PC-3 (cell line): Measurements from ENCODE around the gene BANK1. TPM values are rescaled to one million over a fixed set of nuclear protein-coding genes. Genes with fewer than 3 reads are reported as not detected.

Experiments
- ATAC-seq: fragments of 200-7000 bp; cut with Tn5 transposase; 2 replicates; pipeline ENCODE4 v1.9.1; 2020; ENCODE audit warnings: mild to moderate bottlenecking, moderate library complexity
- BruUV-seq: library from RNA; stranded (reverse); fragments of 400-500 nt; replicated peaks from 2 replicates; lab custom pipeline; 2021; lab: Mats Ljungman, UMichigan
- CTCF ChIA-PET: fragments of 300-600 bp; sonication (Branson Sonifier 250); formaldehyde crosslinking; loops from one replicate; lab custom pipeline; 2022; ENCODE audit warnings: antibody characterized with exemption; lab: Charles Lee
- POLR2A ChIA-PET: fragments of 300-600 bp; sonication (Branson Sonifier 250); formaldehyde crosslinking; loops from one replicate; lab custom pipeline; 2022; ENCODE audit warnings: antibody characterized with exemption; ENCODE audit not compliant: unreplicated experiment; lab: Charles Lee
- DNase-seq: peaks from one replicate; pipeline ENCODE4 v3.0.0-alpha.2; 2015
- H2AFZ ChIP-seq: fragments of 300-600 bp; sonication (generic); 2 replicates; pipeline ENCODE4 v1.6.0; 2016; ENCODE audit warnings: antibody characterized with exemption, low read length
- H3F3A ChIP-seq: fragments of 300-600 bp; sonication (generic); one replicate; pipeline ENCODE4 v1.6.0; 2017; ENCODE audit warnings: antibody characterized with exemption, low read length, control low read depth, mild to moderate bottlenecking; ENCODE audit not compliant: unreplicated experiment
- H3K27ac ChIP-seq: fragments of 300-600 bp; sonication (generic); 2 replicates; pipeline ENCODE4 v1.5.1; 2016; ENCODE audit warnings: mild to moderate bottlenecking, low read length
- H3K27me3 ChIP-seq: fragments of 300-600 bp; sonication (generic); 2 replicates; pipeline ENCODE4 v1.6.1; 2016; ENCODE audit warnings: low read length, mixed read lengths
- H3K36me3 ChIP-seq: fragments of 300-600 bp; sonication (generic); 2 replicates; pipeline ENCODE4 v1.6.1; 2016; ENCODE audit warnings: low read depth, mixed run types, low read length, mixed read lengths
- H3K4me1 ChIP-seq: fragments of 300-600 bp; sonication (generic); 2 replicates; pipeline ENCODE4 v1.5.1; 2016; ENCODE audit warnings: low read length; ENCODE audit not compliant: insufficient read depth
- H3K4me2 ChIP-seq: fragments of 300-600 bp; sonication (generic); 2 replicates; pipeline ENCODE4 v1.6.0; 2016; ENCODE audit warnings: low read length
- H3K4me3 ChIP-seq: fragments of 300-600 bp; sonication (generic); 2 replicates; pipeline ENCODE4 v1.5.1; 2016; ENCODE audit warnings: mild to moderate bottlenecking, low read length, mixed read lengths
- H3K79me2 ChIP-seq: fragments of 300-600 bp; sonication (generic); 2 replicates; pipeline ENCODE4 v1.6.1; 2017; ENCODE audit warnings: low read length, mixed read lengths
- H3K9ac ChIP-seq: fragments of 300-600 bp; sonication (generic); 2 replicates; pipeline ENCODE4 v1.6.0; 2016; ENCODE audit warnings: mild to moderate bottlenecking, low read length
- H3K9me2 ChIP-seq: fragments of 300-600 bp; sonication (generic); replicated peaks from 2 replicates; pipeline ENCODE4 v1.6.1; 2016; ENCODE audit warnings: mixed run types, low read length, mixed read lengths
- H3K9me3 ChIP-seq: fragments of 300-600 bp; sonication (generic); 2 replicates; pipeline ENCODE4 v1.6.1; 2016; ENCODE audit warnings: low read length, mixed read lengths
- H4K20me1 ChIP-seq: fragments of 300-600 bp; sonication (generic); 2 replicates; pipeline ENCODE4 v1.6.1; 2016; ENCODE audit warnings: low read length, mixed read lengths
- CTCF ChIP-seq: fragments of 300-600 bp; sonication (generic); conservative IDR thresholded peaks from 2 replicates; pipeline ENCODE4 v1.5.1; 2017; ENCODE audit warnings: antibody characterized with exemption, low read depth, mild to moderate bottlenecking, low read length
- EZH2 ChIP-seq: fragments of 300-600 bp; sonication (generic); IDR thresholded peaks from one replicate; pipeline ENCODE4 v1.6.1; 2017; ENCODE audit warnings: antibody characterized with exemption, mild to moderate bottlenecking, low read length; ENCODE audit not compliant: unreplicated experiment
- EZH2phosphoT487 ChIP-seq: fragments of 300-600 bp; sonication (generic); IDR thresholded peaks from 2 replicates; pipeline ENCODE4 v1.6.1; 2018; ENCODE audit warnings: mild to moderate bottlenecking, antibody characterized with exemption, low read length, borderline replicate concordance
- intact Hi-C: fragments of 100-400 bp; cut with micrococcal nuclease; formaldehyde crosslinking; loops from 2 replicates; pipeline ENCODE4 v1.9.0; 2023
- total RNA-seq: library from RNA; depleted of rRNA; stranded (reverse); fragments of >200 nt; gene quantifications from 2 replicates; pipeline ENCODE4 v1.2.3, GENCODE V29; 2014

The BANK1 gene
- total RNA-seq, 1 experiment from 2014 or later = 1.5 TPM

GRCh38 chr4:101777431-101777830, 13.1 kb upstream of the BANK1 start:
- no TSS peak for BruUV-seq
- Histone ChIP-seq H3K9me2 (no peaks in the 10 kb centered on the region), H3K4me3 (no peak overlapping the region), H3F3A (no peaks in the 10 kb centered on the region), H3K27ac (no peak overlapping the region), H3K4me2 (no peak overlapping the region), H3K27me3 (no peaks in the 10 kb centered on the region), H3K4me1 (0 out of 2 replicates have a peak, but pooled peaks cover 6% of the 10 kb centered on the region), H3K79me2 (no peaks in the 10 kb centered on the region), H3K9me3 (no peaks in the 10 kb centered on the region), H3K36me3 (no peaks in the 10 kb centered on the region), H3K9ac (no peak overlapping the region), H2AFZ (no peak overlapping the region), H4K20me1 (no peaks in the 10 kb centered on the region)
- TF ChIP-seq CTCF = no peak
- TF ChIP-seq EZH2phosphoT487 = no peak
- no peak for TF ChIP-seq EZH2
- intact Hi-C loops = no loop called here
- POLR2A ChIA-PET = interaction anchor here (0.5 kb wide), 1 partner anchor 875 kb away, joined by 3 read pairs; no protein-coding TSS in a partner anchor
- DNase-seq = no peak
- CTCF ChIA-PET = no interaction called here
- no peak for ATAC-seq

GRCh38 chr4:101780284-101780683, 10.2 kb upstream of the BANK1 start:
- no TSS peak for BruUV-seq
- no peak overlapping the region for H2AFZ ChIP-seq
- H3K9ac ChIP-seq = no peak overlapping the region
- H3F3A ChIP-seq = no peaks in the 10 kb centered on the region
- no peak for DNase-seq
- H3K36me3 ChIP-seq = no peaks in the 10 kb centered on the region
- CTCF ChIA-PET = no interaction called here
- no peaks in the 10 kb centered on the region for H3K9me2 ChIP-seq
- H3K4me3 ChIP-seq = no peak overlapping the region
- H3K27me3 ChIP-seq = no peaks in the 10 kb centered on the region
- H3K4me1 ChIP-seq = peaks cover 6% of the 10 kb centered on the region
- no peak for TF ChIP-seq EZH2phosphoT487
- no peak for TF ChIP-seq CTCF
- TF ChIP-seq EZH2 = no peak
- ATAC-seq = no peak
- no peaks in the 10 kb centered on the region for H3K9me3 ChIP-seq
- intact Hi-C loops = no loop called here
- no peaks in the 10 kb centered on the region for H4K20me1 ChIP-seq
- H3K27ac ChIP-seq = no peak overlapping the region
- no peak overlapping the region for H3K4me2 ChIP-seq
- no peaks in the 10 kb centered on the region for H3K79me2 ChIP-seq
- POLR2A ChIA-PET = no interaction called here

GRCh38 chr4:101782546-101782945, 8.0 kb upstream of the BANK1 start:
- Histone ChIP-seq H3K36me3 (no peaks in the 10 kb centered on the region), H3K4me3 (no peak overlapping the region), H3K79me2 (no peaks in the 10 kb centered on the region), H3K9me3 (no peaks in the 10 kb centered on the region), H3K9ac (no peak overlapping the region), H3K9me2 (no peaks in the 10 kb centered on the region), H3K27ac (no peak overlapping the region), H4K20me1 (no peaks in the 10 kb centered on the region), H3K4me2 (no peak overlapping the region), H2AFZ (no peak overlapping the region), H3F3A (no peaks in the 10 kb centered on the region), H3K27me3 (no peaks in the 10 kb centered on the region), H3K4me1 (peaks cover 6% of the 10 kb centered on the region)
- ChIA-PET POLR2A (no interaction called here), CTCF (no interaction called here)
- no peak for ATAC-seq
- DNase-seq = peak; percentile 62
- intact Hi-C loops = no loop called here
- TF ChIP-seq CTCF (no peak), EZH2 (no peak), EZH2phosphoT487 (no peak)
- BruUV-seq = no TSS peak
